SK-N-SH treated with all-trans-retinoic acid at 6 μM for 48 hours (cell line): Measurements from ENCODE around the gene SLC8B1.

Experiments
- ATAC-seq: fragments of 200-7000 bp; cut with Tn5 transposase; 3 replicates; pipeline ENCODE4 v1.9.1; 2020; ENCODE audit warnings: mild to moderate bottlenecking, moderate library complexity
- ARNTL ChIP-seq: fragments of 450-650 bp; formaldehyde crosslinking; IDR thresholded peaks from 2 replicates; pipeline ENCODE4 v1.5.0; 2020; ENCODE audit warnings: low read depth, mild to moderate bottlenecking, moderate library complexity, borderline replicate concordance
- CREB5 ChIP-seq: fragments of 250-450 bp; sonication (Bioruptor Pico); IDR thresholded peaks from 2 replicates; pipeline ENCODE4 v1.5.1; 2020; ENCODE audit warnings: low read depth, mild to moderate bottlenecking, moderate library complexity
- CSDC2 ChIP-seq: fragments of 250-450 bp; sonication (Bioruptor Pico); IDR thresholded peaks from 2 replicates; pipeline ENCODE4 v1.5.0; 2020; ENCODE audit warnings: mild to moderate bottlenecking, moderate library complexity
- CSRNP3 ChIP-seq: fragments of 250-450 bp; sonication (Bioruptor Pico); IDR thresholded peaks from 2 replicates; pipeline ENCODE4 v1.5.1; 2021; ENCODE audit warnings: mild to moderate bottlenecking, moderate library complexity
- ESRRG ChIP-seq: fragments of 250-450 bp; sonication (Bioruptor Pico); IDR thresholded peaks from 2 replicates; pipeline ENCODE4 v1.6.1; 2021; ENCODE audit warnings: mild to moderate bottlenecking
- GLIS3 ChIP-seq: fragments of 250-450 bp; sonication (Bioruptor Pico); IDR thresholded peaks from 2 replicates; pipeline ENCODE4 v1.5.0; 2020; ENCODE audit warnings: mild to moderate bottlenecking, moderate library complexity
- ISL1 ChIP-seq: fragments of 250-450 bp; sonication (Bioruptor Pico); IDR thresholded peaks from 2 replicates; pipeline ENCODE4 v2.1.2; 2022; ENCODE audit warnings: mild to moderate bottlenecking, moderate library complexity
- OSR1 ChIP-seq: fragments of 250-450 bp; sonication (Bioruptor Pico); IDR thresholded peaks from 2 replicates; pipeline ENCODE4 v1.8.0; 2022; ENCODE audit warnings: moderate library complexity, mild to moderate bottlenecking, inconsistent platforms
- RARB ChIP-seq: fragments of 250-450 bp; sonication (Bioruptor Pico); IDR thresholded peaks from 2 replicates; pipeline ENCODE4 v1.8.0; 2021; ENCODE audit warnings: mild to moderate bottlenecking, moderate library complexity
- SNAI2 ChIP-seq: fragments of 250-450 bp; sonication (Bioruptor Pico); IDR thresholded peaks from 2 replicates; pipeline ENCODE4 v1.5.0; 2020; ENCODE audit warnings: mild to moderate bottlenecking, moderate library complexity
- TCF4 ChIP-seq: fragments of 250-450 bp; sonication (Bioruptor Pico); IDR thresholded peaks from 2 replicates; pipeline ENCODE4 v1.8.0; 2021; ENCODE audit warnings: mild to moderate bottlenecking, moderate library complexity, borderline replicate concordance
- TOX ChIP-seq: fragments of 250-450 bp; sonication (Bioruptor Pico); IDR thresholded peaks from 2 replicates; pipeline ENCODE4 v1.8.0; 2021; ENCODE audit warnings: mild to moderate bottlenecking, moderate library complexity, borderline replicate concordance
- ZC3H10 ChIP-seq: fragments of 250-450 bp; sonication (Bioruptor Pico); IDR thresholded peaks from 2 replicates; pipeline ENCODE4 v1.5.1; 2021; ENCODE audit warnings: mild to moderate bottlenecking, moderate library complexity
- ZFP3 ChIP-seq: fragments of 250-450 bp; sonication (Bioruptor Pico); IDR thresholded peaks from 2 replicates; pipeline ENCODE4 v1.5.0; 2020; ENCODE audit warnings: mild to moderate bottlenecking, moderate library complexity
- ZFP30 ChIP-seq: fragments of 450-650 bp; formaldehyde crosslinking; IDR thresholded peaks from 2 replicates; pipeline ENCODE4 v1.5.0; 2022; ENCODE audit warnings: mild to moderate bottlenecking, moderate library complexity
- ZNF565 ChIP-seq: fragments of 450-650 bp; formaldehyde crosslinking; conservative IDR thresholded peaks from 2 replicates; pipeline ENCODE4 v1.5.0; 2020; ENCODE audit warnings: low read depth, mild to moderate bottlenecking, moderate library complexity
- ZNF8 ChIP-seq: fragments of 450-650 bp; formaldehyde crosslinking; IDR thresholded peaks from 2 replicates; pipeline ENCODE4 v1.5.0; 2020; ENCODE audit warnings: mild to moderate bottlenecking, moderate library complexity
- TF ChIP-seq, protein P1 (sequence below): fragments of 250-450 bp; sonication (Bioruptor Pico); IDR thresholded peaks from 2 replicates; pipeline ENCODE4 v1.8.0; 2020; ENCODE audit warnings: mild to moderate bottlenecking, moderate library complexity, borderline replicate concordance
- TF ChIP-seq, protein P2 (sequence below): fragments of 250-450 bp; sonication (Bioruptor Pico); IDR thresholded peaks from 2 replicates; pipeline ENCODE4 v1.5.0; 2020; ENCODE audit warnings: mild to moderate bottlenecking, moderate library complexity
- TF ChIP-seq, protein P3 (sequence below): fragments of 250-450 bp; sonication (Bioruptor Pico); IDR thresholded peaks from 2 replicates; pipeline ENCODE4 v1.8.0; 2021; ENCODE audit warnings: low read depth, mild to moderate bottlenecking, moderate library complexity, borderline replicate concordance

Gene SLC8B1

DNA sequence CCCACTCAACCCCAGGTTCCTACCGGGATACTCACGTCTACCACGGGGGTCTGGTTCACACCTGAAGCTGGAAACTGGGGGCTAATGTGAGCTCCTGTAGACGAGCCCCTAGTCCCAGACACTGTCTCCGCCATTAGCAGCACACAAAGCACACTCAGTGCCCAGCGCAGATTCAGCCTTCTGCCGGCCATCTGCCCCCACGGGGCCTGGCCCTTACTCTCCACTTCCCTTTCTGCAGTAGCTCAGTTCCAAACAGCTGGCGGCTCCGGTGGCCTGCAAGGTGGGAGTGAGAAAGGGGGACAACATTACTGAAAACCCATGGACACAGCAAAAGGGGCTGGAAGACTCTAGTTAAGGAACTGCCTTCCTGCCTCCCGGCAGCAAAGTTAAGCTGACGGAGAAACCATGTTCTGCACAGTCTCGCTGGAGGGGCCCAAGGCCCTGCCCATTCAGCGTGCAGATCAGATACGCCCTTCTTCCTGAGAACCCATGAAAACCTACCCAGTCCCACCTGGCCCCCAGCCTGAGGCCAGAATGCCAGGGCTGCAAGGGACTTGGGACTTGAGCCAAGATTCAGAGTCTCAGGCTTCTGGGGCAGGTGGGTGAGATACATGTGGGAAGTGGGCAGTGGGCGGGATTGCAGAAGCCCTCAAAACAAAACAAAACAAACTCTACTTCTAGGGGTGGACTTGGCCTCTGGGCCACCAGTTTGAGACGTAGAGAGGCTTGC, 2.1 kb downstream of the SLC8B1 start:
- no peak for ATAC-seq

DNA sequence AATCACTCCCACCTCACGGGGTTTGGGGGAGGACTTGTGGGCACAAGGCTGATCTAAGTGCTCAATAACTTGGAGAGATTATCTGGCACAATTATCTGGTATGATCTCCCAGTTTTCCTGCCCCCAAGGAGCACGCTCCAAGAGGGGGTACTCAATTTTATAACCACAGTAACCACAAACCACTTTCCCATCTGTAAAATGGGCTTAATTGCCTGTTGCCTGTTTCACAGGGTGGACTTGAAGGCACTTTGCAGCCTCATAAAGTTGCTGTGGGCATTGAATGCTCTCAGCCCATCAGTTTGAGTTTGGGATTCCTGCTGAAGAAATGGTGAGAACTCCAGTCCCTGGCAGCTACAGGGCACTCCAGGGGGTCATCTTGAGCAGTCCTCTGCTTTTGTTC, 4.4 kb downstream of the SLC8B1 start:
- TF ChIP-seq ISL1 (no peak), ZNF565 (CRISPR knock-in tag) (no peak), GLIS3 (CRISPR knock-in tag) (no peak), CSDC2 (CRISPR knock-in tag) (no peak), OSR1 (CRISPR knock-in tag) (no peak), ZC3H10 (CRISPR knock-in tag) (no peak), ARNTL (CRISPR knock-in tag) (no peak), ZNF8 (CRISPR knock-in tag) (no peak), CREB5 (CRISPR knock-in tag) (no peak), ZFP30 (CRISPR knock-in tag) (no peak), TOX (CRISPR knock-in tag) (no peak), RARB (CRISPR knock-in tag) (no peak), CSRNP3 (CRISPR knock-in tag) (no peak), ESRRG (no peak), TCF4 (CRISPR knock-in tag) (no peak), ZFP3 (CRISPR knock-in tag) (no peak), SNAI2 (no peak)
- TF ChIP-seq, protein P1, sequence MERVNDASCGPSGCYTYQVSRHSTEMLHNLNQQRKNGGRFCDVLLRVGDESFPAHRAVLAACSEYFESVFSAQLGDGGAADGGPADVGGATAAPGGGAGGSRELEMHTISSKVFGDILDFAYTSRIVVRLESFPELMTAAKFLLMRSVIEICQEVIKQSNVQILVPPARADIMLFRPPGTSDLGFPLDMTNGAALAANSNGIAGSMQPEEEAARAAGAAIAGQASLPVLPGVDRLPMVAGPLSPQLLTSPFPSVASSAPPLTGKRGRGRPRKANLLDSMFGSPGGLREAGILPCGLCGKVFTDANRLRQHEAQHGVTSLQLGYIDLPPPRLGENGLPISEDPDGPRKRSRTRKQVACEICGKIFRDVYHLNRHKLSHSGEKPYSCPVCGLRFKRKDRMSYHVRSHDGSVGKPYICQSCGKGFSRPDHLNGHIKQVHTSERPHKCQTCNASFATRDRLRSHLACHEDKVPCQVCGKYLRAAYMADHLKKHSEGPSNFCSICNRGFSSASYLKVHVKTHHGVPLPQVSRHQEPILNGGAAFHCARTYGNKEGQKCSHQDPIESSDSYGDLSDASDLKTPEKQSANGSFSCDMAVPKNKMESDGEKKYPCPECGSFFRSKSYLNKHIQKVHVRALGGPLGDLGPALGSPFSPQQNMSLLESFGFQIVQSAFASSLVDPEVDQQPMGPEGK (CRISPR knock-in tag): no peak
- TF ChIP-seq, protein P2, sequence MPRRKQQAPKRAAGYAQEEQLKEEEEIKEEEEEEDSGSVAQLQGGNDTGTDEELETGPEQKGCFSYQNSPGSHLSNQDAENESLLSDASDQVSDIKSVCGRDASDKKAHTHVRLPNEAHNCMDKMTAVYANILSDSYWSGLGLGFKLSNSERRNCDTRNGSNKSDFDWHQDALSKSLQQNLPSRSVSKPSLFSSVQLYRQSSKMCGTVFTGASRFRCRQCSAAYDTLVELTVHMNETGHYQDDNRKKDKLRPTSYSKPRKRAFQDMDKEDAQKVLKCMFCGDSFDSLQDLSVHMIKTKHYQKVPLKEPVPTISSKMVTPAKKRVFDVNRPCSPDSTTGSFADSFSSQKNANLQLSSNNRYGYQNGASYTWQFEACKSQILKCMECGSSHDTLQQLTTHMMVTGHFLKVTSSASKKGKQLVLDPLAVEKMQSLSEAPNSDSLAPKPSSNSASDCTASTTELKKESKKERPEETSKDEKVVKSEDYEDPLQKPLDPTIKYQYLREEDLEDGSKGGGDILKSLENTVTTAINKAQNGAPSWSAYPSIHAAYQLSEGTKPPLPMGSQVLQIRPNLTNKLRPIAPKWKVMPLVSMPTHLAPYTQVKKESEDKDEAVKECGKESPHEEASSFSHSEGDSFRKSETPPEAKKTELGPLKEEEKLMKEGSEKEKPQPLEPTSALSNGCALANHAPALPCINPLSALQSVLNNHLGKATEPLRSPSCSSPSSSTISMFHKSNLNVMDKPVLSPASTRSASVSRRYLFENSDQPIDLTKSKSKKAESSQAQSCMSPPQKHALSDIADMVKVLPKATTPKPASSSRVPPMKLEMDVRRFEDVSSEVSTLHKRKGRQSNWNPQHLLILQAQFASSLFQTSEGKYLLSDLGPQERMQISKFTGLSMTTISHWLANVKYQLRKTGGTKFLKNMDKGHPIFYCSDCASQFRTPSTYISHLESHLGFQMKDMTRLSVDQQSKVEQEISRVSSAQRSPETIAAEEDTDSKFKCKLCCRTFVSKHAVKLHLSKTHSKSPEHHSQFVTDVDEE (CRISPR knock-in tag): no peak
- TF ChIP-seq, protein P3, sequence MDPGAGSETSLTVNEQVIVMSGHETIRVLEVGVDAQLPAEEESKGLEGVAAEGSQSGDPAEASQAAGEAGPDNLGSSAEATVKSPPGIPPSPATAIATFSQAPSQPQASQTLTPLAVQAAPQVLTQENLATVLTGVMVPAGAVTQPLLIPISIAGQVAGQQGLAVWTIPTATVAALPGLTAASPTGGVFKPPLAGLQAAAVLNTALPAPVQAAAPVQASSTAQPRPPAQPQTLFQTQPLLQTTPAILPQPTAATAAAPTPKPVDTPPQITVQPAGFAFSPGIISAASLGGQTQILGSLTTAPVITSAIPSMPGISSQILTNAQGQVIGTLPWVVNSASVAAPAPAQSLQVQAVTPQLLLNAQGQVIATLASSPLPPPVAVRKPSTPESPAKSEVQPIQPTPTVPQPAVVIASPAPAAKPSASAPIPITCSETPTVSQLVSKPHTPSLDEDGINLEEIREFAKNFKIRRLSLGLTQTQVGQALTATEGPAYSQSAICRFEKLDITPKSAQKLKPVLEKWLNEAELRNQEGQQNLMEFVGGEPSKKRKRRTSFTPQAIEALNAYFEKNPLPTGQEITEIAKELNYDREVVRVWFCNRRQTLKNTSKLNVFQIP (CRISPR knock-in tag): no peak
- ATAC-seq: no peak

More for the DNA sequence above, 2.1 kb downstream of the SLC8B1 start:
- TF ChIP-seq, protein P1 (CRISPR knock-in tag): no peak
- TF ChIP-seq ARNTL (CRISPR knock-in tag): no peak
- TF ChIP-seq TCF4 (CRISPR knock-in tag): no peak
- no peak for TF ChIP-seq TOX (CRISPR knock-in tag)
- no peak for TF ChIP-seq ZNF565 (CRISPR knock-in tag)
- TF ChIP-seq ESRRG: no peak
- no peak for TF ChIP-seq RARB (CRISPR knock-in tag)
- TF ChIP-seq CSRNP3 (CRISPR knock-in tag): no peak
- TF ChIP-seq SNAI2: no peak
